HG02981 (cell line): ENCODE measurements around the gene NOS3.
A peak's percentile ranks its signal among the peaks of the same experiment; 100 is the strongest.
"Not testable (repeated sequence)": the region's sequence is repeated elsewhere in the genome, so short reads cannot be mapped to it uniquely, and the experiment has no call there.

Source experiments
- ATAC-seq: cut with Tn5 transposase; IDR thresholded peaks from one replicate; pipeline ENCODE4 v1.9.1; 2021; ENCODE audit warnings: mild to moderate bottlenecking, moderate library complexity; ENCODE audit not compliant: unreplicated experiment

NOS3 gene

DNA sequence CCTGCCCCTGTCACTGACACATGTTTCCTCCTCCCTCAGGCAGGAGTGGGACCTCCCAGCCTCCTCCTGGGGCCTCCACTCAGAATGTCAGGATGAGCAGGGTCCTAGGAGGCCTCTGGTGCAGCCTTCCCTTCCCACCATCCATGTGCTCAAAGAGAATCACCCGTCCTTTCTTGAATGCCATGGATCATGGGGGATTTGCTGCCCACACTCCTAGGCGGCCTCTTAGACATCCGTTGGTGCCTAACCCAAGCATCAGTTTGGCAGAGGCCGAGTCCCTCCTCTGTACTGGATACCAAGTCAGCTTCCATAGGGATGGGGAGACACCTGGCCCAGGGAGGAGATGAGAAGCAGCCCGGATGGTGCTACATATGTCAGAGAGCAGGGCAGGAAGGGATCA lies 7.0 kb downstream of the NOS3 start:
- ATAC-seq: no peak

GRCh38 chr7:150998341-150998740 lies 7.5 kb downstream of the NOS3 start:
- no peak for ATAC-seq

- ATAC-seq: no peak
These were observed 8.2 kb downstream of the NOS3 start for GRCh38 chr7:150999001-150999400.

DNA sequence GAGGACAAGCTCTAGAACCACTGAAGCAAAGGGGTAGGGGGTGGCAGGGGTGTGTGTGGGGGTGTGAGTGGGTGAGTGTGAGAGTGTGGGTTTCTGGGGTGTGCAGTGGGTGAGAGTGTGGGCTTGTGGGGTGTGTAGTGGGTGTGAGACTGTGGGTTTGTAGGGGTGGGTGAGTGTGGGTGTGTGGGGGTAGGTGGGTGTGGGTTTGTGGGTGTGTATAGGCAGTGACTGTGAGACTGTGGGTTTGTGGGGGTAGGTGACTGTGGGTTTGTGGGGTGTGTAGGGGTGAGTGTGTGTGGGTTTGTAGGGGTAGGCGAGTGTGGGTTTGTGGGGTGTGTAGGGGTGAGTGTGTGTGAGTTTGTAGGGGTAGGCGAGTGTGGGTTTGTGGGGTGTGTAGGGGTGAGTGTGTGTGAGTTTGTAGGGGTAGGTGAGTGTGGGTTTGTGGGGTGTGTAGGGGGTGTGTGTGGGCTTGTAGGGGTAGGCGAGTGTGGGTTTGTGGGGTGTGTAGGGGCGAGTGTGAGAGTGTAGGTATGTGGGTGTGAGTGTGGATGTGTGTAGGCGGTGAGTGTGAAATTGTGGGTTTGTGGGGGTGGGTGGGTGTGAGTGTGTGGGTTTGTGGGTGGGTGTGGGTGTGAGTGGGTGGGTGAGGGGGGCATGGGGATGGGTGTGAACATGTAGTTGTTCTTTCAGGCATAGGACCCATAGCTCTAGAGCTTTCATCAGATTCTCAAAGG lies 8.8 kb downstream of the NOS3 start:
- no peak for ATAC-seq

- no peak for ATAC-seq
These were observed 10.2 kb downstream of the NOS3 start for GRCh38 chr7:151000897-151001495.

DNA sequence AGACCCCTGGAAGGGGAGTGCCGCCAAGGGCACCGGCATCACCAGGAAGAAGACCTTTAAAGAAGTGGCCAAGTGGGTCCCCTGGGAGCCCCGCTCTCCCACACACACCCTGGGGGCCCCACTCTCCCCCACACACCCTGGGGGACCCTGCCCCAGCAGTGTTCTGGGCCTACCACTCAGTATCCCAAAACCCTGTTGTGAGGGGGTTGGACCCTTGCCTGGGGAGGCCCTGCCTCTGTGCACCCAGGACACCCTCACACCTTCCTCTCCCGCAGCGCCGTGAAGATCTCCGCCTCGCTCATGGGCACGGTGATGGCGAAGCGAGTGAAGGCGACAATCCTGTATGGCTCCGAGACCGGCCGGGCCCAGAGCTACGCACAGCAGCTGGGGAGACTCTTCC lies 10.7 kb downstream of the NOS3 start:
- no peak for ATAC-seq

- no peak for ATAC-seq
These were observed 12.8 kb downstream of the NOS3 start for GRCh38 chr7:151003572-151003971.

- ATAC-seq: no peak
These were observed 14.7 kb downstream of the NOS3 start for GRCh38 chr7:151005566-151005965.

GRCh38 chr7:151006590-151007300 lies 15.9 kb downstream of the NOS3 start:
- ATAC-seq: no peak

DNA sequence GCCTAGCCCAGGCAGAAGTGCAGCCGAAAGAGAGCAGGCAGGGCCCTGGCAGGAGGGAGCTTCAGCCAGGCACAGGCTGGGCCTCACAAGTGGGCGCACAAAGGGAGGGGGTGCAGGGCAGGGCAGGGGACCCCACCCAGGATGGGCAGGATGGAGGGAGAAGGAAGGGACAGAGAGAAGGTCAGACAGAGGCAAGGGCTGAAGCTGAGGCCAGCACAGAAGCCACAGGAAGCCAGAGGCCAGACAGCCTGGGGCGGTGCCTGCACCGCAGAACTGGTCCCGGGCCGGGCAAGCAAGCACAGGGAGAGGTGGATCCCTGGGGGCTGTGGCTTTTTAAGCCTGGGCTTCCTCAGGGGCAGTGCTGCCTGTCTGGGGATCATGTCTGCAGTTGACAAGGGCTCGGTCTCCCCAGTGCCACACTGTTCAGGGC lies 16.7 kb downstream of the NOS3 start:
- no peak for ATAC-seq

GRCh38 chr7:151008143-151008510 lies 17.3 kb downstream of the NOS3 start:
- ATAC-seq: no peak

GRCh38 chr7:151008511-151009323 lies 17.9 kb downstream of the NOS3 start:
- peak; percentile 76 for ATAC-seq

DNA sequence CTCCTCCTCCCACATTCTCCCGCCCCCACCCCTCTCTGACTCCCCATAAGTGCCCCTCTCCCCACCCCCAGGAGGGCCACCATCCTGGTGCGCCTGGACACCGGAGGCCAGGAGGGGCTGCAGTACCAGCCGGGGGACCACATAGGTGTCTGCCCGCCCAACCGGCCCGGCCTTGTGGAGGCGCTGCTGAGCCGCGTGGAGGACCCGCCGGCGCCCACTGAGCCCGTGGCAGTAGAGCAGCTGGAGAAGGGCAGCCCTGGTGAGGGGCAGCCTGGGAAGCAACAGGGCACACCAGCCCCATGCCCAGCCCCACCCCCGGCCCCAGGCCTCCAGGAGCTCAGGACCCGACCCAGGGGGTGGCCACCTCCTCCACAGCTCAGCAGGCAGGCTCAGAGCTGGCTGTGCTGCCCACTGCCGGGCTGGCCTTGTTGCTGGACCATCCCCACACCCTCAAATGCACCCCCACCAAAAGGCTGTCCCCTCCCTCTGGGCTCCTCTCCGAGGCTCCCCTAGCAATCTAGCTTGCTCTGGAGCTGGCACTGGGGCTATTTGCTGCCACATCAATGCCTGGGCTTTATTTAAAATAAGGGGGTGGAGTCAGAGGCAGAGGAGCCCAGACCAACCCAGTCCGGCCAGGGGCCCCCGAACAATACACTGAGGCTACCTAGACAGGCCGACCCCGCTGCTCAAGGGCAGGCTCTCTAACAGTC lies 18.7 kb downstream of the NOS3 start:
- ATAC-seq: no peak

DNA sequence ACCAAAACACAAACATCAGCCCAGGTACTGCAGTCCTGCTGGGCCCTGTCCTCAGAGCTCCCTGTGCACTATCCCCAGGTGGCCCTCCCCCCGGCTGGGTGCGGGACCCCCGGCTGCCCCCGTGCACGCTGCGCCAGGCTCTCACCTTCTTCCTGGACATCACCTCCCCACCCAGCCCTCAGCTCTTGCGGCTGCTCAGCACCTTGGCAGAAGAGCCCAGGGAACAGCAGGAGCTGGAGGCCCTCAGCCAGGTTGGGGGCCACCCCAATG lies 19.2 kb downstream of the NOS3 start:
- ATAC-seq: no peak

GRCh38 chr7:151010307-151011096 lies 19.7 kb downstream of the NOS3 start:
- no peak for ATAC-seq

- ATAC-seq: no peak
These were observed 20.2 kb downstream of the NOS3 start for GRCh38 chr7:151011097-151011409.

- ATAC-seq: not testable (repeated sequence)
These were observed 20.8 kb downstream of the NOS3 start for GRCh38 chr7:151011616-151012015.

DNA sequence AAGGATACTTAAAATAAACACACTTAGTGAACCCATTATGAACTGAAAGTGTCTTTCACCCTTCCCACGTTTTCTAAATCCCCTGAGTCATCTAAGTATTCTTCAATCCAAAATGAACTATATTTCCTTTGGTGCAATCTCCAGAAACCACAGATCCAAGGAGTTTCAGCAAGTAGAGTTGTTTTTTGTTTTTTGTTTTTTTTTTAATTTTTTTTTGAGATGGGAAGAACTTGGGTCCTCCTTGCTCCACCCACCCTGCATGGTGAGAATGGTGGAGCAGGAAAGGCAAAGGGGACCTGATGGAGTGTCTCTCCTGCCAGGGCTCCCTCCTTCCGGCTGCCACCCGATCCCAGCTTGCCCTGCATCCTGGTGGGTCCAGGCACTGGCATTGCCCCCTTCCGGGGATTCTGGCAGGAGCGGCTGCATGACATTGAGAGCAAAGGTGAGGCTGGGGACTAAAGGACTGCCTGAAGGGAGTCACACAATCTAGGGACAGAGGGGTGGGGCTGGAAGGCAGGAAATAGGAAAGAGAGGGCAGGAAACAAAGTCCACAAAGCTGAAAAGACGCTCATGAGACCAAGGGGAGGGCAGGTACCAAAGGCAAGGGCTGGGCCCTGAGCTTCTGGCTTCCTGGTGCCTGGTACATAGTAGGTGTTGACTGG lies 21.3 kb downstream of the NOS3 start:
- ATAC-seq: no peak

- ATAC-seq: no peak
These were observed 22.1 kb downstream of the NOS3 start for GRCh38 chr7:151012911-151013347.

- no peak for ATAC-seq
These were observed 22.5 kb downstream of the NOS3 start for GRCh38 chr7:151013356-151013732.
